ENCODE results near the gene MRPL40. TPM values are rescaled to one million over a fixed set of nuclear protein-coding genes. Genes with fewer than 3 reads are reported as not detected.
"Not testable (repeated sequence)": the region's sequence is repeated elsewhere in the genome, so short reads cannot be mapped to it uniquely, and the experiment has no call there.

The MRPL40 gene
- total RNA-seq, 1 experiment from 2014 or later, result 50.4 TPM

DNA sequence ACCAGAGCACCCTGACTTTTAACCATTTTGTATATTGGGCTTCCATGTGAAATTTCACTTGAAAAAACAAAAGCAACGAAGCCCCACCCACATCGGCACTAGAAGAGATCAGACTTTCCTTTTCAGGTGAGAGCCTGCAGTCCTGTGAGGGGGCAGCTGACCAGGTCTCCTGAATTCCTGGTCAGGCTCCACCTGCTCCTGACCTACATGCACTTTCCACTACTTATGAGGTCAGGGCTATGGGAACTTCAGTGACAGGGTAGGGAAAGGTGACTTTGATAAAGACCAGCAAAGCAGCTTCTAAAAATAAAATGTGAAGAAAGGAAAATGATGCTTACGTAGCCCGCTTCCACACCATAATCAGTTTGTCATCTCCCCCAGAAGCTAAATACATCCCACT lies 25.5 kb upstream of the MRPL40 start:
- DNase-seq (ENCODE audit: low read depth), result no peak

GRCh38 chr22:19407649-19408606 lies 24.4 kb upstream of the MRPL40 start:
- no peak for DNase-seq (ENCODE audit: low read depth)

DNA sequence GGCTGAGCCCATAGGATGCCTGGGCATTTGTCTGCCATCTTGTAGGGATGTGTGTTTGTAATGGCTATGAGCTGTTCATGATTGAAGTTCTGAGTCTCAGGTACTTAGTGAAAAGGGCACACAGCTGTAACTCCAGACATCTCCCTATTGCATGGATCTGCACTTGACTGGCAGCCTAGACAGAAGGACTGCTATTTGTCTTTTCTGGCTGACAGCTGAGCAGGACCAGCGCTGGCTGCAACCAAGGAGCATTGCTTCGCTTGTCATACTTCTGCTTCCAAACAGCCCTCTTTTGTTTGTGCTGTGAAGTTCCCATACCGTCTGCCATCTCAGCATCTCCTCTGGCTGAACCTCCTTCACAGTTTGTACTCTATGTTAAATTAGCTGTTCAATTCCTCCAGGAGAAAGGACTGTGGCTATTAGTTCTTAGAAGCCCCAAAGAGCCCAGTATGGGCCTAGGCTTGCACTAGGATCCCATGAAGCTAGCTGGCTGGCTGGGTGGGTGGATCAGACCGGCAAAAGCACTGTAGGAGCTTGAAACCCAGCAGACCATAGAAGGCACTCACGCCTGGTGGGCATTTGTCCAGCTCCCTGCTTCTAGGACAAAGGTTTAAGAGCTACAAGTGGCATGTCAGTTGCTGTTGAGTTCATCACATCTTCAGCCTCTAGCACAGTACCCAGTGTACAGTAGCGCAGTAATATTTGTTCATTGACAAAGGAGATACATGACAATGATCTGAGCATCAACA lies 21.2 kb upstream of the MRPL40 start:
- no peak for DNase-seq (ENCODE audit: low read depth)

DNA sequence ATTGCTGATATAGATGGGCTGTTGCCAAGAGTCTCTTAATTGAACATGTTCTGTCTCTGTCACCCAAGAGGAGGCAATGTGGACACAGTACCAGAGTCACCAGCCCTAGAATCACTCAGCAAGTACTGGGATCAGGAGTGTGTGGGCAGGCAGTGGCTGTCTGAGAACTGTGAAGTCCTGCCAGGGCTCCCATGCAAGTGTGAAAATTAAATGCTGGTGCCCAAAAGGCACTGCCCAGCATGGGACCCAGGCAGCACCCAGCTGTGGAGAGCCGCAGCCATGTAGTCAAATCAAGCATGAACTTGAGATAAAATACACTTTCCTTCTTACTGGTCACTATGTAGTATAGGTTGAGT lies 20.7 kb upstream of the MRPL40 start:
- DNase-seq (ENCODE audit: low read depth), result no peak

GRCh38 chr22:19412478-19412877 lies 19.9 kb upstream of the MRPL40 start:
- DNase-seq (ENCODE audit: low read depth), result no peak

GRCh38 chr22:19412923-19413322 lies 19.4 kb upstream of the MRPL40 start:
- no peak for DNase-seq (ENCODE audit: low read depth)

GRCh38 chr22:19419086-19419463 lies 13.3 kb upstream of the MRPL40 start:
- no peak for DNase-seq (ENCODE audit: low read depth)

- DNase-seq (ENCODE audit: low read depth), result no peak
Observed at GRCh38 chr22:19419464-19420178, 12.7 kb upstream of the MRPL40 start.

- DNase-seq (ENCODE audit: low read depth), result no peak
Observed at GRCh38 chr22:19420321-19420720, 12.0 kb upstream of the MRPL40 start.

DNA sequence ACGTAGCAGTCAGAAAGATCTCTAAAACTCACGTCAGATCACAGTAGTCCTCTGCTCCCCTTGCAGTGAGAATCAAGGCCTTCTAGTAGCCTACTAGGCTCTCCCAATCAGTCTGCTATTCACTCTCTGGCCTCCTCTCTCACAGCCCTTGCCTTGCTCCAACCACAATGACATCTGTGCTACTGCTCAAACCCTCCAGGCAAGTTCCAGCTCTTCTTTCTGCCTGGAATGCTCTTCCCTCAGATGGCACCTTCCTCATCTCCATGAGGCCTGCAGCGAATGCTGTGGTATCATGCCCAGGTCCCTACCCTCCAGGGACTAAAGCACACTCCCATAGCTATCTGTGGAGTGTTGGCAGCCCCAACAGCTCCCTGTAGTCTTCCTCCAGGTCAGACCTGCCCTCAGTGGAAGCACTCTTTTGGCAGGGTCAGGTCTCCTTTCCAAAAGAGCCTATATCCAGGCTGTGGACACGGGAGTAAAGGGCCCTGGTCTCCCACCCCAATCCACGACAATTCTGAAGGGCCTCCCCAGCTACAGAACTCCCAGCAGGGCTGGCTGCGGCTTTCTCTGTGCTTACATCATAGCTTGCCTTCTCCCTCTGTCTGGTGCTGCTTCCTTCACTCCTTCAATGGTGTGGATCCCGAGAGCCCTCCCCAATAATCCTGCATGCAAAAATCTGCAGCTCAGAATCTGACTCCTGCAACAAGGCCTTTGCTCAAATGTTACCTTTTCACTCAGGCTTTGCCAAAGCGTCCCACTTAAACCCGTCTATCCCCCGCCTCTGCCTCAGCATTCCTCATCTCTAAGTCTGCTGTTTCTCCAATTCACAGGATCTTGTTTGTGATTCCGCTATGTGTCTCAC lies 9.7 kb upstream of the MRPL40 start:
- peak; percentile 17 for DNase-seq (ENCODE audit: low read depth)

DNA sequence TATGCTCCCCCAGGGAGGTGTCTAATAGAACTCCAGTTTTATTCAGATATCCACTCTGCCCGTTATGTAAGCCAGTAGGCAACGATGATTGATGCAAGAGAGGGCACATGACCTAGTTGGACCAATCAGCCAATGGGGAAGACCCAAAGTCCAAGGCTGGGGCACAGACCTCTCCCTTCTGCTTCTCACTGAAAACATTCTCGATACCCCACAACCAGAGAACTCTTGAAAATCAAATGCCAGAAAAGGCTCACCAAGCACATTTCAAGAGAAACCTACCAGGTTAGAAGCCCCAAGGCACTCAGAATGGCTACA lies 8.2 kb upstream of the MRPL40 start:
- DNase-seq (ENCODE audit: low read depth), result no peak

GRCh38 chr22:19429950-19430889 lies 2.1 kb upstream of the MRPL40 start:
- peak; percentile 50 for DNase-seq (ENCODE audit: low read depth)

DNA sequence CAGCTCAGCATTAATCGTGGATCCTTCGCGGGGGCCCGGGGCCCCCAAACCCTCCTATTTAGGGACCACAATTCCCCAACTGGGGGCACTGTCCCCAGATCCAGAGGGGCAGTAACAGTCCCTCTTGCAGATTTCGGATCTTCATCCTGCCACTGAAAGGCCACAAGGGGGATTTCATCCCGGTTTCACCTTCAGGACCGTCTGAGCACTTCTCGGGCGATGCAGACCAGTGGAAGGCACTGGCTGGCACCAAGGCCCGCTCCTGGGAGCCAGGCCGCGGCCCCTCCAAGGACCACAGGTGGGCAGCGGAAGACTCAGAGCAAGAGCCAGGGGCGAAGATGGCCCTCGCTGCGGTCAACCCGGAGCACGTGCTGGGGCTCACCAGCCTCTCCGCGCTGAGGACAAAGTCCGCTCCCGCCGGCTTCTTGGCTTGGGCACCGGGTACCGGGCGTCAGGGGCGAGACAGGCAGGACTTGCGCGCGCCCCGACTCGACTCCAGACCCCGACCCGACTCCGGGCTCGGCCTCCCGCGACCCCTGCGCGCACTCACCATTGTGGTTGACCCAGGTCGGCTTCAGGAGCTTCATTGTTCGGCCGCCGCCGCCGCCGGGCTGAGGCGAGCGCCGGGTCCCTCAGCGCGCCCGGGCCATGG lies 1.3 kb upstream of the MRPL40 start:
- DNase-seq (ENCODE audit: low read depth), result peak; percentile 40

DNA sequence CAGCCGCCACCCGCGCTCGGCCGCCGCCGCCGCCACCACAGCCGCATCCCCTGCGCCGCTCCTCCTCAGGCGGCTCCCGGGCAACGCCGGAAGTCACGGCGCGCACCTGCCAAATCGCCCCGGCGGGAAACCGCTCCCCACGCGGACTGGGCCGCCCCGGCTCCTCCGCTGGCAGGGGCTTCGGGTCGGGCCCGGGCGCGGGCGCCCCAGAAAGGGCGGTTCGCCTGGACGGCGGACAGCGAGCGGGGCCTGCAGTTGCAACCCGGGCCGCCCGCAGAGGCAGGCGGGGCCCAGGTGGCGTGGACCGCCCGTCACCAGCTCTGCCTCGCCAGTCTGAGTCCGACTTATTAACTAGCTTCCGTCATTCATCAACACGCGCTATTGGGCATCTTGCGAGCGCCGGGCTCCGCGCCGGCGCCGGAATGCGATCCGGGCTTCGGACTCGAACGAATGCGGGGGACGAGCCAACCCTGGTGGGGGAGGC lies 654 bp upstream of the MRPL40 start, which contains the start of gene HIRA:
TSS of gene HIRA (minus strand) at position 85 of the 484 bp plus-strand sequence. CDS start 257 bp downstream, outside the sequence.
- peak; percentile 65 for DNase-seq (ENCODE audit: low read depth)

GRCh38 chr22:19434401-19434800 lies 2.1 kb downstream of the MRPL40 start:
- no peak for DNase-seq (ENCODE audit: low read depth)

- DNase-seq (ENCODE audit: low read depth), result no peak
Observed at GRCh38 chr22:19434829-19435580, 2.7 kb downstream of the MRPL40 start.

DNA sequence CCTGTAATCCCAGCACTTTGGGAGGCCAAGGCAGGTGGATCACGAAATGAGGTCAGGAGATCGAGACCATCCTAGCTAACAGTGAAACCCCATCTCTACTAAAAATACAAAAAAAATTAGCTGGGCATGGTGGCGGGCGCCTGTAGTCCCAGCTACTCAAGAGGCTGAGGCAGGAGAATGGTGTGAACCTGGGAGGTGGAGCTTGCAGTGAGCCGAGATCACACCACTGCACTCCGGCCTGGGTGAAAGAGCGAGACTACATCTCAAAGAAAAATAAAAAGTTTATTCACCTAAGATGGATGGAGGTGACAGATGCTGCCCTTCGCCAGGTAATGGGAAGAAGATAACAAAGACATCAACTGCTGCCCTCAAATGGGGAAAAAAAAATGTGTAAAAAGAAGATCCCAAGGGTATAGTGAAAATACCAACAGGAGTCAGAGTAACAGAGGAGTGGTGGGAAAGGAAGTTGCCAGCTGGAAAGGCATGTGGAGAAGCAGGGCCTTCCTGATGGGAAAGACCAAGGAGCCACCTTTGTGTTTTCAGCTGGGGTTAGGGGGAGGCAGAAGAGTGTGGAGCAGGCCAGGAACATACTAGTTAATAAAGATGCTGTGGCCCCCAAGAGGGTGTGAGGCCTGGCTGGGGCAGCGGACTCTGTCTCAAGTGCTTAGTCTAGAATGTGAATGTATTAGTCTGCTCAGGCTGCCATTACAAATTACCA lies 4.3 kb downstream of the MRPL40 start:
- not testable (repeated sequence) for DNase-seq (ENCODE audit: low read depth)

GRCh38 chr22:19438298-19438697 lies 6.0 kb downstream of the MRPL40 start:
- DNase-seq (ENCODE audit: low read depth), result no peak

All from M059J (cell line).